Activated T-cell treated with anti-CD3 and anti-CD28 coated beads, Interleukin-2, amount 50 U/mL, for 48 hours (primary cell): ENCODE results near the gene RENBP.

ENCODE experiments used
- DNase-seq, 2 experiments: peaks; one replicate each; pipeline ENCODE4 v3.0.0-alpha.2; 2020

The RENBP gene

DNA sequence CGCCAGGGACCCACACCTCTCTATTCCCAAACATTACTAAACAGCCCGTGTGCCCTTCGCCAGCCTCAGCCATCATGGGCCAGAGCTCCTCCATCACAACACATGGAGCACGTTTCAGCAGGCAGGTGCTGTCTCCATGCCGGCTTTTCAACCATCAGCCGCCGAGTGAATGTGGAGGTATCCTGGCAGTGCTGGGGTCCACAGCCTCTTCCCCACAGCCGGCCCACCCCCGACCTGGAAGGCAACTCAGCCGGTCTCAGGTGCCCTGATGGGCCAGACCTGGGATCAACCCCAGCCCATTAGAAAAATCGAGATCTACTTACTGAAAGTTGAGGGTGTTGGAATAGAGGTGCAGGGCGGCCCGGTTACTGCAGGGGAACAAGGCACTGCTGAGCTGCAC is 12.7 kb downstream of the RENBP start:
- DNase-seq: no peak

GRCh38 chrX:153931151-153931550 is 13.3 kb downstream of the RENBP start:
- DNase-seq: no peak

DNA sequence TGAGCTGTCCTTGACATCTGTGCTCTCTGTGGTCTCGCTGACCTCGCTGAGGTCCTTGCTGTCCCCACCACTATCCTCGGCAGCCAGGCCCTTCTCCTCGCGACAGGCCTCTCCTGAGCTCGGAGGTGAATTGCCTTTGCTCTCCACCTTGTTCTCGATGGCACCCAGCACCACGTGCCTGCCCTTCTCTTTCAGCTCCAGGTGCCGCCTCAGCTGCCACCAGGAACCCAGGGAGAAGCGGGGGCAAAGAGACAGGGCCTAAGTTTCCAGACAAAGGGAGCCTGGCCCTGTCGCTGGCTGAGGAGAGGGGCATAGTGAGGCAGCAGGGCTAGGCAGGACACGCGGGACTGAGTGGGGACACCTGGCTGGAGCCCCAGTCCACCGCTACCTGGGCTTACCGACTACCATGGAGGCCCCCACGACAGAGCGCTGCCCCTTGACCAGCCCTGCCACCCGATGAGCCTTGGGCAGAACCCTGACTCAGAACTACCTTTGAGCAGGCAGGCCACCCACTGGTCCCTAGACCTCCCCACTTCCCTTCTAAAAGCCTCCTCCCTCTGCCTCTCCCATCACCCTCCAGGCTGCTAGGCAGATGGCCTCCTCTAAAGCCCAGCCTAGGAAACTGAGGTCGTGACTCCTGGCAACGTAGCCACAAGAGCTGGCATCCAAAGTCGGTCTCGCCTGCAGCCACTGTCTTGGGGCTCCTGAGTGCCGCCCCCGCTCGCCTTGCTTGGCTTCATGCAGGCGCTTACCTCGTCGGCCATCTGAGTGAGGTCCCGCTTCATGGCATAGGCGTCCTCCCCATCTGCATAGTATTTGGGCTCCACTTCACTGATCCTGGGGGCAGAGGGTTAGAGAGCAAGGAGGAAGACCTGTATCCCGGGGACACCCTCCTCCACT is 14.2 kb downstream of the RENBP start:
- DNase-seq: no peak

DNA sequence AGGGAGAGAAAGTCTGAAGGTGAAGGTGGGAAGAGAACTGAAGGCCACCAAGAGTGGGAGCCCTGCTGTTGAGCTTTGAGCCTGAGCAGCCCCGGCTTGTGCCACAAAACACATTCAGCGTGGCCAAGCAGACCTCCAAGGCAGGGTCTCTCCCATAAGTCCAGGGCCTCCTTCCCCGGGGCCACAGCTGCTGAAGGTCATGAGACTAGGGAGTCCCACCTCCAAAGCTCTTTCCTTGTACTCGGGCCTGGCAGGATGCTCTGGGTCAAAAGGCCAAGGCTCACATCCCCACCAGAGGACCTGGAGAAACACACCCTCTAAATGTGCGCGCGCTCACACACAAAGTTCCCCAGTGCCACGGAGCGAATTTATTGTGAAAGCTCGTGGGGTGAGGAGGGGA is 14.9 kb downstream of the RENBP start:
- DNase-seq: no peak

- DNase-seq: no peak
These were observed 15.6 kb downstream of the RENBP start for GRCh38 chrX:153928846-153929245.

DNA sequence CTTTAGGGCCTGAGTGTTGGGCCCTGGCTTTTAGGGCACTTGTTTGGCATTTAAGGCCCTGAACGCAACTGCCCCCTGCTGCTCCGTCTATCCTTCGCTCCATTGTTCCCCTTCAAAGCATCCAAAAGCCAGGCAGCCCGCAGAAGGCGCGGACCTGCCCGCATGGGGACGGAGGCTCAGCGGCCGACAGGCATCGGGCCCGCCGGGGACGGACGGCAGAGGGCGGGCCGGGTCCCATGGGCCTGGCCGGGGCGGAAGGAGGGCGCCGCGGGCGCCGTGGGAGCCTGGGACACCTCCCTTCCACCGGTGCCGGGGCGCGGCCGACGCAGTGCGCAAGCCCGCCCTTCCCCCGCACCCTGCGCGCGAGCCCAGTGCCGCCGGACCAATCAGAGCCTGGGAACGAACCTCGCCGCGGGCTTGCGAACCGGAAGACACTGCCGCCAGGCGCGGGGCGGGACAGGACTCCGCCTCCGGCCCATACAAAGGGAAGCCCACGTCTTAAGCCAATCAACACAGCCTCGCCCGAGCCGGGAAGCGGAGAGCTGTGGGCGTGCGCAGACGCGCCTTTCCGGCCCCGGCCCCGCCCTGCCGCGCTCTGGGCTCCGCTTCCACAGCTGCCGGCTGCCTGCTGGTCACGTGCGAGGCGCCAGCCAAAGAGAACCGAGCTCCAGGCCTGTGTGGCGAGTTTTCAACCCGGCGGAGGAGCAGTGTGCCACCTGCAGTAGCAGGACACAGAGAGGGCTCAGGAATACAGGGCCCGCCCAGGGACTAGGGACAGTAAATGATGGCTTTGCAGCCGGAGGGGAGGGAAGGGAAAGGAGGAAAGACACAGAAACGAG is 16.3 kb downstream of the RENBP start:
- peak; percentile 94 to 96 for DNase-seq

- no peak for DNase-seq
These were observed 16.8 kb downstream of the RENBP start for GRCh38 chrX:153927672-153927921.

GRCh38 chrX:153926858-153927671 is 17.4 kb downstream of the RENBP start:
- peak; percentile 65 to 80 for DNase-seq

GRCh38 chrX:153926552-153926857 is 17.9 kb downstream of the RENBP start:
- DNase-seq: peak; percentile 69 to 75

- peak; percentile 66 to 76 for DNase-seq
These were observed 18.5 kb downstream of the RENBP start, which contains the start of gene ARHGAP4 for GRCh38 chrX:153925739-153926551. TSS of gene ARHGAP4 (minus strand) at chrX:153926264. CDS start at chrX:153926202, 62 bp downstream.

GRCh38 chrX:153925387-153925738 is 19.1 kb downstream of the RENBP start:
- DNase-seq: no peak

DNA sequence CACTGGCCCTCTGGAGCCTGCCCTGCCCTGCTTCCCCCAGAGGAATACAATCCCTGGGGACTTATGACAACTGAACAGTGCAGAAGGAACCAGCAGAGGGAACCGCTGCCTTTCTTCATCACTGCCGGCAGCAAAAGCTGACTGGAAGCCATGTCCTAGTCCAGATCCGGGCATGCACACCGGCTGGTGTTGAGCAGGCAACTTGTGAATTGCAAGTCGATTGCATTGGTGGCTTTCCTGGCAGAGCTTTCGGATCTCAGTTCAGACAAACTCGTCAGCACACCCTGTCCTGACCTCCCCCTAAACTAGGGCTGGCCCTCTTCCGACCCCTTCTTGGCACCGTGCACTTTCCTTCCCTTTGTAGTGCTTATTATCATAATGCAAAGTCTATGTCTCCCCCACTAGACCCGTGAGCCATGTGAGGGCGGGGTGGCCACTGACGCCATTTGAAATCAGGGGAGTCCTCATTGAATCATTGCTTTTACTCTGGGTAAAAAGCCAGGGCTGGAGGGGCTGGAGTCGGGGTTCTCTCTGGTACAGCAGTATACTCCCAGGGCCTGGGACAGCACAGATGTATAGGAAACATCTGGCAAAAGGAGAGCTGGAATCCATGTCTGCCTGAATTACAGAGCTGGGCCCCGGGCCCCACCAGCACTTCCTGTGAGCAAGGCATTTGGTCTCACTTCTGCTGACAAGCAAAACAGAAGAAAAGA is 20.1 kb downstream of the RENBP start:
- peak; percentile 51 to 52 for DNase-seq

DNA sequence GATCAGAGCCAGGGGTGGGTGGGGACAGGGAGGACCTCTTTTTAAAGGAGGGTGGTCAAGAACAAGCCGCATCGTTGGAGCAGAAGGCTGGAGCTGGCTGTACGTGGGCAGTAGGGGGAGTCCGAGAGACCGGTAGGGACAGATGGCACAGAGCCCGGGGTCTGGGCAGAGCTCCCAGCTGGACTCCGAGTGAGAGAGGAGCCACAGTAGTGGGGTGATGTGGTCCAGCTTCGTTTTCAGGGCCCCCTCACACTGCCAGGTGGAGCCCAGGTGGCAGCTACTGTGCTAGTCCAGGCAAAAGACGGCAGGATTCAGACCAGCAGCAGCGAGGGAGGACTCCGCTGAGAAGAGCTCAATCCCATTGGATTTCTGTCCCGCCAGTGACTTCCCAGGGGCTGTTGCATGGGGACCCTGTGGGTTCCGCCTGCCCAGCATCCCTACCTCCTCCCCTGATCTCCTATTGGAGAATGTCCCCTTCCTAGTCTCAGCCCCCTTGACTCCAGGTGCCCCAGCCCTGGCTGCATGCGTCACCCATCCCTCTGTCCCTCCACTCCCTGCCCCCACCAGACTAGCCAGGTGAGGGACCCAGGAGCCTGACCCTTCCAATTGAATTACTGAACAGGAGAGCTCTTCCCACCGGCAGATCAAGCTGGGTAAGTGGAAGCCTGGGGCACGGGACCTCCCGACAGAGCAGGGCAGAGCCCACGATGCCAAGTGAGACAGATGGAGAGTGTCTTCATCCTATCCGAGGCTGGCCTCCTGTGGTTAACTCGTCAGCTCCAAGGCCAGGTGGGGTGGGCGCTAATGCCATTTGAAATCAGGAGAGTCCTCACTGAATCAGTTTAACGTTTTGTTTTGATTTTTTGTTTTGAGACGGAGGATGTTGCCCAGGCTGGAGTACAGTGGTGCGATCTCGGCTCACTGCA is 21.2 kb downstream of the RENBP start:
- DNase-seq: peak; percentile 36 to 41

DNA sequence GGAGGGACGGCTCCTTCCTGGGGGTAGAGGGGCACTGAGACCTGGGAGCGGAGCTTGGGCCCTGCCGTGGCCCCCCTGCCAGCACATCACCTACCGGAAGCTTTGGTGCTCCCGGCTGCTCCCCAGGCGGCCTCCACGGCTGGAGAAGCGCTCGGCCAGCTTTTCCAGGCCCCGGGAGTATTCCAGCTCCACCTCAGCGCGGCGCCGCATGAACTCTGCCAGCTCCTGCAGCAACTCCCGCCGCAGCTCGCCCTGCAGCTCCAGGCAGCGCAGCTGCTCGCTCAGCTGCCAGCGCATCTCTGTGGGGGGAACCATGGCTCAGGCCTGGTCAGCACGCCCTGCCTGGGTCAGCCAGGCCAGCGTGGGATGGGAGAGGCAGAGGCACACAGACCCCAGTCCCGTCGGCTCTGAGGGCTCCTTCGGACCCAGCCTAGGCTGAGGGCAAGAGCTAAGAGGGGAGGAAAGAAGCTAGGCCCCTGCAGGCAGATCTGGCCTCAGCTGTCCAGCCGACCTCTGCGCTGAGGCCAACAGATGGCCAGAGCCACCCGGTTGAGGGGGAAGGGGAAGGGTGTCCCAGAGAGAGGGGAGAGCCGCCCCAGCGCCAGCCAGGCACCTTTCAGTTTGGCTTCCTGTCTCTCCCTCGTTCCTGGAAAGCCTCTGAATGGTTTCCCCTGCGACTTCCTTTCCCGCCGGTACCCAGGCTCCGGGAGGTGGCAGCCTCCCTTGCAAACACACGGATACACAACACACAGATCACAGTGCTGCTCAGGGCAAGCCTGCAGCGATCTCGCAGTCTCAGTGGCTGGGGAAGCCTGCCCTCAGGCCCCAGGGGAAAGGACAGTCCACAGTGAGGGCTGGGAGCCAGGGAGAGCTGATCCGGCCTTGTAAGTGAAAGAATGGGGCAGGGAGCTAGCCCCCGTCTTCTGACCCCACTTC is 22.7 kb downstream of the RENBP start:
- no peak for DNase-seq

DNA sequence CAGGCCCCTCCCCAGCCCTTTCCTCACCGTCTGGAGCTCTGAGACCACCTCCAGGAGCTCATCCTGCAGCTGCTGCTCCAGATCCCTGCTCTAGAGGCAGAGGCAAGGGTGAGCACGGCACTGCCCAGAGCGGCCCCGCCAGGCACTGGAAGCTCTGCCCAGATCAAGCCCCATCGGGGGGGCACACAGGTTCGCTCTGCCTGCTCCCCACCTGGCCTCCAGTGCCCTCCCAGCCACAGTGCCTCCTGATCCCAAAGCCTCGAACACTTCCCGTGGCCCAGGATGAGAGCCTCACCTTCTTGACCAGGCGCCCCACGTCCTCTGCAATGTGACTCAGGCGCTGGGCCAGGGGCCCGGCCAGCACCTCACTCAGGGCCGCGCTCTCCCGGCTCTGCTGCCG is 23.4 kb downstream of the RENBP start:
- DNase-seq: no peak

DNA sequence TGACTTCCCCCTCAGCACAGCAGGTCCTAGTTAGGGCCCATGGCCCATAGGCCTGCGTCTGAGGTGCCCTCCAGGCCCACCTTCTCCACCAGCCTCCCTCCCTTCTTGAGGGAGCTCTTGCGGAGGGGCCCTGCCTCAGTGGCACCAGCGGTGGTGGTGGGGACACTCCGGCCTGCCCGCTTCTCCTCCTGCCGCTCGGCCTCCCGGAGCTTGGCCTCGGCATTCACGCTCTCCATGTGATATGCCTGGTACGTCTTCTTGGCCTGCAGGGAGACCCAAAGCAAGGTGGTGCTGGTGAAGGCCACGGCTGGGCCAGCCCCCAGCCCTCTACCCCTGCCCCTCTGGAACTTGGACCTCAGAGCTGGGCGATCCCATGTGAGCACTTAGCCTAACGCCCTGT is 23.9 kb downstream of the RENBP start:
- DNase-seq: no peak

DNA sequence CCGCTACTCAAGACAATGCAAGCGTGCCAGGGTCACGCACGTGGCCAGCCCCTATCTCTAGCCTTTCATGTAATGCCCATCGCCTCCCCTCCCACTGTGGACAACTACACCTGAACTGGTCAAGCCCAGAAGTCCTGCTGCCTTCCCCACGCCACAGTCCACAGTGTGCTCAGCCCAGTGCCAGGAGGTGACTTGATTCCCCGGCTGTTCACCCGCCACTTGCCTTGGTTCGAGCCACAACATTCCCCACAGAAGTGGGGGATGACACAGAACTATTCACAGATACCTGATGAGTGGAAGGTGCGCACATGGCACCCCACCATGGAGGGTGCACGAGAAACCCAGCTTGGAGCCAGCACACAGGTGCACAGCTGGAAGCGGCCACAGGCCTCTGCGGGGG is 25.2 kb downstream of the RENBP start:
- DNase-seq: no peak

- no peak for DNase-seq
These were observed 26.6 kb downstream of the RENBP start for GRCh38 chrX:153917869-153918268.

GRCh38 chrX:153913701-153914100 is 30.7 kb downstream of the RENBP start:
- no peak for DNase-seq

GRCh38 chrX:153913211-153913610 is 31.2 kb downstream of the RENBP start:
- no peak for DNase-seq
